Stimulated activated CD8-positive, alpha-beta memory T cell treated with anti-CD3 and anti-CD28 coated beads, Interleukin-4, amount 100 ng/mL, for 4 hours (primary cell): ENCODE measurements around the gene HAUS6.
"Not testable (repeated sequence)": the region's sequence is repeated elsewhere in the genome, so short reads cannot be mapped to it uniquely, and the experiment has no call there.

Experiments
- DNase-seq, 2 donors: peaks; one replicate each; pipeline ENCODE4 v3.0.0-alpha.2; 2020; ENCODE audit warnings: low read depth in 2 of 2, low spot score in 1 of 2

HAUS6 gene

DNA sequence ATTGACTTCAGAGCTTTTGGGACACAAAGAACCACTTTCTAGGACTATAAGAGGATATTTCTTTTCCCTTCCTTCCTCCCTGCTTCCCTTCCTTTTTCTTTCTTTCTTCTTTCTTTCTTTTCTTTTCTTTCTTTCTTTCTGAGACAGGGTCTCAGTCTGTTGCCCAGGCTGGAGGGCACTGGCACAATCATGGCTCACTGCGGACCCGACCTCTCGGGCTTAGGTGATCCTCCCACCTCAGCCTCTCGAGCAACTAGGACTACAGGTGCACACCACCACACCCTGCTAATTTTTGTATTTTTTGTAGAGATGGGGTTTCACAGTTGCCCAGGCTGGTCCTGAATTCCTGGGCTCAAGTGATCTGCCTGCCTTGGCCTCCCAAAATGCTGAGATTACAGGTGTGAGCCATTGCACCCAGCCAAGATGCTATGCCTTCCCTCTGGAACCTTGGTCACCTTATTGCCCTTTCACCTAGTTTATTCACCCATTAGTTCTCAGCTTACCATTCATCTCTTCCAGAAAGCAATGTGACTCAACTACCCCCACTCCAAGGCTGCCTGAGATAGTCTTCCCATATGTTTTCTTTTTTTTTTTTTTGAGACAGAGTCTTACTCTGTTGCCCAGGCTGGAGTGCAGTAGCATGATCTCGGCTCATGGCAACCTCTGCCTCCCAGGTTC, 14.5 kb upstream of the HAUS6 start:
- no peak for DNase-seq

- DNase-seq = no peak
Measured at GRCh38 chr9:19116107-19116790, 13.5 kb upstream of the HAUS6 start.

DNA sequence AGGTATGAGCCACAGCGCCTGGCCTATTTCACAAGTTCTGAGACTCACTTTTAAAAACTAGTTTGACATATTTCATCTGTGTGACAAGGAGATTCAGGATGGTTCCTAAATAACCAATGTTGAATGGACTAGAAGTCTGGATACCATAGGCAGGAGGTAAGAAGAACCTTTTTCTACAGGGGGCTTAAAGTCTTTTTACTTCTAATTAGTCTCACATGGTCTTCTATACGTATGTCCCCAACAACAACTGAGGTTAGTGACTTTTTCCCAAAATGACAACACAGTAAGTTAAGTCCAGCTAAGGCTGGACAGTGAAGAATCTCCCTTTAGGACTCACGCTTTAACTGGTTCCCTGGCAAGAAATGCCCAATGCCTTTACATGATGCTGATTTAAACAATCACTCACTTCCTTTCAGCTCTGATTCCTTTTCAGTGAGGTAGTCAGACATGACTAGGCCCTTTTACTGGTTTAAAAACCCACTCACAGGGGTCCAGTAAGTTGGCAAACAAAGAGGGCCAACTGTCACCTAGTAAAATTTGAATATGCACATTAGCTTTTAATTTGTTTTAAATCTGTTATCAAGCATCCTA, 12.1 kb upstream of the HAUS6 start:
- no peak for DNase-seq

- DNase-seq = no peak
Measured at GRCh38 chr9:19113964-19114679, 11.4 kb upstream of the HAUS6 start.

DNA sequence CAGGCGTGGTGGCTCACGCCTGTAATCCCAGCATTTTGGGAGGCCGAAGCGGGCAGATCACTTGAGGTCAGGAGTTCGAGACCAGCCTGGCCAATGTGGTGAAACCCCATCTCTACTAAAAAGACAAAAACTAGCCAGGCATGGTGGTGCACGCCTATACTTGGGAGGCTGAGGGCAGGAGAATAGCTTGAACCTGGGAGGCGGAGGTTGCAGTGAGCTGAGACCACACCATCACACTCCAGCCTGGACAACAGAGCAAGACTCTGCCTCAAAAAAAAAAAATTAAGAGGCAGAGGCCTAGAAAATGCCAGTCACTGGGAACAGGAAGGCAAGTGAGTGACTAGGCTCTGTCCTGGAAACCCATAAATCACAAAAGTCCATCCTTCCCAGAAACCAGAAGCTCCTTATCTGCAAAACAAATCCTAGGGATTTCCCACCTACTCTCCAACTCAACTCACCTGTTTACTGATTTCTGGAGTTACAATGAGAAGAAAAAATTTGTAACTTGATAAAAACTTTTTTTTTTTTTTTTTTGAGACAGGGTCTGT, 10.4 kb upstream of the HAUS6 start:
- DNase-seq = not testable (repeated sequence)

DNA sequence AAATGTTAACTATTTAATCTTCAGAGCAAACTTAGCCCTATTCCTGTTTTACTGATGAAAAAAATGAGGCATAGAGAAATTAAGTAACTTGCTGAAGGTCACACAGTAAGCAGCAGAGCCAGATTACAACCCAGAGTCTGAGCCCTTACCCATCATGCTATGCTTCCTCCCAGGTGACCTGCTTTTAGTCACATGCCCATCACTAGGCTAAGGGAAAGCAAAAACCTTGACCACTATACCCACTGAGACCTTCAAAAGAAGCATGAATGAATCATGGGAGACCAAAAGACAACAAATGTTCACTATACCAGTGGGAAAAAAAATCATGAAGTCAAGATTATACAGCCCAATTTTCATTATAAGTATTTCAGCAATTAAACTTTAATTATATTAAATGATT, 5.3 kb upstream of the HAUS6 start:
- DNase-seq = no peak

GRCh38 chr9:19104515-19105282, 2.0 kb upstream of the HAUS6 start:
- DNase-seq = no peak

GRCh38 chr9:19102181-19102630, 498 bp downstream of the HAUS6 start:
- no peak for DNase-seq

GRCh38 chr9:19101203-19101602, 1.5 kb downstream of the HAUS6 start:
- DNase-seq = no peak

DNA sequence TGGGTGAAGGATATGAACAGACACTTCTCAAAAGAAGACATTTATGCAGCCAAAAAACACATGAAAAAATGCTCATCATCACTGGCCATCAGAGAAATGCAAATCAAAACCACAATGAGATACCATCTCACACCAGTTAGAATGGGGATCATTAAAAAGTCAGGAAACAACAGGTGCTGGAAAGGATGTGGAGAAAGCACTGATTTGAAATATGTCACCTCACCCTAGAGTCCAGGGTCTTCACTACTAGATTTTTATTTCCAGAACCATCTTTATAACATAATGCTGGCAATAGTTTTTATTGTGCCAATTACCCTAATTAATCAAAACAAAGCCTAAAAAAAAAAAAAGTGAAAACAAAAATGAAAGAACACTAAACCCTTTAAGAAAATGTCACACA, 5.3 kb downstream of the HAUS6 start:
- not testable (repeated sequence) for DNase-seq

DNA sequence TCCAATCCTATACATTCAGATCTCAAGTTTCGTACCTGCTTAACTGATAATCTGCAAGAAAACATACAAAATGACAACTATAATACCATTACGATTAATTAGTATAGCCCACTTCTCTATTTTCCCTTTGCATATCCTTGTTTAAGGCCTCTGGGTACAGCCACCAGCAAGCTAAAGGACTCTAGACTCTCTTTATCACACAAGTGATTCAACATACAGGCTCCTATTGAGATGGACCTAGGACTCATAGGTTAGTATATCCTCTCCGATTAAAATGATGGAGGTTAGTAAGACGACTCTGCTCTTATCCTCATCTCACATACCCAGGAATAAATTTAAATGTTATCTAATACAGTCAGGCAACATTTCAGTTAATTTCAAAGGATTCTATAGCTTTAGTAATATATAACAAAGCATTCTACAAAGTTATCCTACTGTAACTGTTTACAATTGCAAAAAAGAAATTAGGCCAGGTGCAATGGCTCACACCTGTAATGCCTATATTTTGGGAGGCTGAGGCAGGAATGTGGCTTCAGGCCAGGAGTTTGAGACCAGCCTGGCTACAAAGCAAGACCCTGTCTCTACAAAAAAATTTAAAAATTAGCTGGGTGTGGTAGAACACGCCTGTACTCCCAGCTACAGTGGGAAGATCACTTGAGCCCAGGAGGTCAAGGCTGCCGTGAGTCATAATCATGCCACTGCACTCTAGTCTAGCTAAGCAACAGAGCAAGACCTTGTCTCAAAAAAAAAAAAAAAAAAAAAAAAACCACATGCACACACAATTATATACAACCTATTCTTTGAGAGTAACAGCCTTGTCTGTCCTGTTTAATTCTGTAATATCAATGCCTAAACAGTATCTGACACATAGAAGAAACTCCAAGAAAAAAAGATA, 15.4 kb downstream of the HAUS6 start:
- DNase-seq = no peak

GRCh38 chr9:19085295-19085694, 17.4 kb downstream of the HAUS6 start:
- DNase-seq = no peak

DNA sequence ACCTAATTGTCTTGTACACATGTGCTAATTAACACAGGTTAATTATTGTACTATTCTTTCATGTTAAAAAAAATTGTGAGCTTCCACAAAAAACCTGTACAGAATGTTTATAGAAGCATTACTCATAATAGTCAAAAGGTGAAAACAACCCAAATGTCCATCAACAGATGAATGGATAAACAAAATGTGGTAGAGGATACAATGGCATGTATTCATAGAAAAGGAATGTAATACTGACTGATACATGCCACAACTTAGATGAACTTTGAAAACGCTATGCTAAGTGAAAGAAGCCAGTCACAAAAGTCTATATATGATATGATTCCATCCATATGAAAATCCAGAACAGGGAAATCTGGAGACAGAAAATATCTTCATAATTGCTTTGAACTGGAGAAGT, 27.9 kb downstream of the HAUS6 start:
- no peak for DNase-seq

GRCh38 chr9:19074229-19074628, 28.5 kb downstream of the HAUS6 start:
- no peak for DNase-seq

DNA sequence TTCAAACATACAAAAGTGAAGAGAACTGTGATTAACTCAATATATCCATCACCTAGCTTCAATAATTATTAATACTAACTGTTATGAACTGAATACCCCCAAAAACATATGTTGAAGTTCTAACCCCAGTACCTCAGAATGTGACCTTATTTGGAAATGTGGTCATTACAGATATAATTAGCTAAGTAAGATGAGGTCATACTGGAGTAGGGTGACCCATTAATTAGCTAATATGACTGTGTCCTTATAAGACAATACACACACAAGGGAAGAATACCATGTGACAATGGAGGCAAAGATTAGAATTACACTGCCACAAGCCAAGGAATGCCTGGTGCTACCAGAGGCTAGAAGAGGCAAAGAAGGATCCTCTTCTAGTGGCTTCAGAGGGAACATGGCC, 45.7 kb downstream of the HAUS6 start:
- no peak for DNase-seq

DNA sequence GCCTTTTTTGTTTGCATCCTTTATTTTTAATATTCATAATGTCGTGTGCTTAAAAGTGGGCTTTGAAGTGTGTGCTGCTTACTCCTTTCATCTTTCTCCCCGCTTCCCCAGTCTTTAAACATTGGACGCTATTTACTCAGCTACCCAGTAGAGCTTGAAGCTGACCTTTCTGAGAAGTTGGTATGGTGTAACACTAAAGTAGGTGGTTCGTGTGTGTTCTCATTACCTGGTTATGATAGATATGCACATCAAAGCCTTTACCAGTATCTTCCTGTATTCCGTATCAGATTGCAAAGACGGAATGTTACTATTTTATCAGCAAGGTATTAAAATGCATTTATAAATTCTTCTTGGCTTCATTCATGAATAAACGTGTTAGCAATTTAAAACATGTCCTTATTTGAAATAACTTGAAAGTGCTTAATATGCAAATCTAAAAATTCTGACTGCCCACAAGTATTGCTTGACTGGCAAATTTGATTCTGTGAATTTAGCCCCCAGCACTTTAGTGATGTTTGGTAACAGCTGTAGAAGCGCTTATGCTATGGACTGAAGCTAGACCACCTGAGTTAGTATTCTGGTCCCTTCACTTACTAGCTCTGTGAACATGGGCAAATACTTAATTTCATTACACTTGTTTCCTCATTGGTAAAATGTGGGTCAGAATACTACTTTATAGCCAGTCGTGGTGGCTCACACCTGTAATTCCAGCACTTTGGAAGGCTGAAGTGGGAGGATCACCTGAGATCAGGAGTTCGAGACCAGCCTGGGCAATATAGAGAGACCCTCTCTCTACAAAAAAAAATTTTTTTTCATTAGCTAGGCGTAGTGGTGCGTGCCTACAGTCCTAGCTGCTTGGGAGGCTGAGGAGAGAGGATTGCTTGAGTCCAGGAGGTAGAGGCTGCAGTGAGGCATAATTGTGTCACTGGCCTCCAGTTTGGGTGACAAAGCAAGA, 51.8 kb downstream of the HAUS6 start:
- DNase-seq = no peak

DNA sequence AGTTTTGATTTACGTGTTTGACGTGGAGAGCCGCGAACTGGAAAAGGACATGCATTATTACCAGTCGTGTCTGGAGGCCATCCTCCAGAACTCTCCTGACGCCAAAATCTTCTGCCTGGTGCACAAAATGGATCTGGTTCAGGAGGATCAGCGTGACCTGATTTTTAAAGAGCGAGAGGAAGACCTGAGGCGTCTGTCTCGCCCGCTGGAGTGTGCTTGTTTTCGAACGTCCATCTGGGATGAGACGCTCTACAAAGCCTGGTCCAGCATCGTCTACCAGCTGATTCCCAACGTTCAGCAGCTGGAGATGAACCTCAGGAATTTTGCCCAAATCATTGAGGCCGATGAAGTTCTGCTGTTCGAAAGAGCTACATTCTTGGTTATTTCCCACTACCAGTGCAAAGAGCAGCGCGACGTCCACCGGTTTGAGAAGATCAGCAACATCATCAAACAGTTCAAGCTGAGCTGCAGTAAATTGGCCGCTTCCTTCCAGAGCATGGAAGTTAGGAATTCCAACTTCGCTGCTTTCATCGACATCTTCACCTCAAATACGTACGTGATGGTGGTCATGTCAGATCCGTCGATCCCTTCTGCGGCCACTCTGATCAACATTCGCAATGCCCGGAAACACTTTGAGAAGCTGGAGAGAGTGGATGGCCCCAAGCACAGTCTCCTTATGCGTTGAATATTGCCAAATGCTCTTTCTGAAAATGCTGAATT, 52.6 kb downstream of the HAUS6 start:
- no peak for DNase-seq
